DND-41 (cell line): ENCODE data around the gene CDHR2.

Source experiments
- ATAC-seq: fragments of 200-7000 bp; cut with Tn5 transposase; 3 replicates; pipeline ENCODE4 v1.9.1; 2021; ENCODE audit warnings: low read depth; ENCODE audit not compliant: insufficient read depth
- DNase-seq: peaks from one replicate; pipeline ENCODE4 v3.0.0-alpha.2; 2020
- H2AFZ ChIP-seq: 2 replicates; pipeline ENCODE4 v1.6.0; 2012; ENCODE audit warnings: low read depth, low read length
- H3K27ac ChIP-seq: 2 replicates; pipeline ENCODE4 v1.5.1; 2012; ENCODE audit warnings: low read length, inconsistent platforms
- H3K27me3 ChIP-seq: fragments of 200-600 bp; sonication (generic); 2 replicates; pipeline ENCODE4 v1.6.0; 2012; ENCODE audit warnings: low read length, mild to moderate bottlenecking, inconsistent platforms; ENCODE audit not compliant: insufficient read depth, poor library complexity
- H3K36me3 ChIP-seq: 2 replicates; pipeline ENCODE4 v1.5.1; 2012; ENCODE audit warnings: low read length, inconsistent platforms; ENCODE audit not compliant: insufficient read depth
- H3K4me1 ChIP-seq: 2 replicates; pipeline ENCODE4 v1.5.1; 2012; ENCODE audit warnings: mild to moderate bottlenecking, low read length; ENCODE audit not compliant: insufficient read depth
- H3K4me2 ChIP-seq: 2 replicates; pipeline ENCODE4 v1.6.0; 2012; ENCODE audit warnings: mild to moderate bottlenecking, moderate library complexity, low read length, inconsistent platforms; ENCODE audit not compliant: insufficient read depth
- H3K4me3 ChIP-seq, 2 experiments: fragments of 200-600 bp in 1 of 2; shearing (Covaris generic) in 1 of 2; 2 replicates each; pipeline ENCODE4 v1.5.1; 2012 to 2016; ENCODE audit warnings: inconsistent platforms in 2 of 2, low read length in 2 of 2, mild to moderate bottlenecking in 2 of 2, low read depth in 1 of 2, moderate library complexity in 1 of 2
- H3K79me2 ChIP-seq: 2 replicates; pipeline ENCODE4 v1.6.0; 2012; ENCODE audit warnings: low read length, inconsistent platforms; ENCODE audit not compliant: insufficient read depth
- H3K9ac ChIP-seq: 2 replicates; pipeline ENCODE4 v1.6.0; 2012; ENCODE audit warnings: low read depth, mild to moderate bottlenecking, inconsistent platforms, low read length, moderate library complexity
- H3K9me3 ChIP-seq: 2 replicates; pipeline ENCODE4 v1.5.1; 2012; ENCODE audit warnings: low read length, moderate library complexity, mild to moderate bottlenecking, inconsistent platforms; ENCODE audit not compliant: insufficient read depth, severe bottlenecking
- H4K20me1 ChIP-seq: 2 replicates; pipeline ENCODE4 v1.6.0; 2012; ENCODE audit warnings: low read length; ENCODE audit not compliant: insufficient read depth
- EZH2 ChIP-seq: IDR thresholded peaks from 3 replicates; pipeline ENCODE4 v1.6.1; 2012; ENCODE audit warnings: borderline replicate concordance, low read depth, mild to moderate bottlenecking, moderate library complexity, low read length, inconsistent platforms; ENCODE audit not compliant: severe bottlenecking
- TF ChIP-seq, protein P1 (sequence below): IDR thresholded peaks from 2 replicates; pipeline ENCODE4 v1.5.1; 2012; ENCODE audit warnings: borderline replicate concordance, low read length, moderate library complexity, mild to moderate bottlenecking; ENCODE audit not compliant: poor library complexity, severe bottlenecking; ENCODE audit errors: extremely low read depth

CDHR2 gene

DNA sequence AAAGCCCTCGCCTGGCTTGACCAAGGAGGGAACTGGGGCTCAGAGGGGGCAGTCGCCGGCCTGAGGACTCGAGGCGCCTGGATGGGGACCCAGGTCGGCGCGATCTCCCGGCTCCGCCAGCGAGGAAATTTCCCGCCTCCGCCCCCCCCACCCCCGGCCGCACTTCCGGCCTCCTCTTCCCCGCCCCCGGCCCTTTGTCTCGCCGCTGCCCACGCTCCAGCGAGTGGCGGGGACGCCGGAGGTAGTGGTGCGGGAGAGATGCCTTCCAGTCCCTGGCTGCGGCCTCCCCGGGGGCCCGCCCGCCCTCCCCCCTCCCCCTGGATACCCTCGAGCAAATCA, 61.3 kb downstream of the CDHR2 start:
- Histone ChIP-seq H3K79me2 (no peaks in the 10 kb centered on the region), H3K4me1 (no peaks in the 10 kb centered on the region), H3K4me2 (no peak overlapping the region), H3K27me3 (peaks cover 4% of the 10 kb centered on the region), H3K9me3 (no peaks in the 10 kb centered on the region), H4K20me1 (no peaks in the 10 kb centered on the region; the same call in 1 of the 2 replicates), H2AFZ (no peak overlapping the region), H3K27ac (no peak overlapping the region), H3K9ac (no peak overlapping the region), H3K4me3 (no peak overlapping the region), H3K36me3 (no peaks in the 10 kb centered on the region)
- ATAC-seq (no peak), DNase-seq (no peak)
- no peak for TF ChIP-seq EZH2
- TF ChIP-seq, protein P1, sequence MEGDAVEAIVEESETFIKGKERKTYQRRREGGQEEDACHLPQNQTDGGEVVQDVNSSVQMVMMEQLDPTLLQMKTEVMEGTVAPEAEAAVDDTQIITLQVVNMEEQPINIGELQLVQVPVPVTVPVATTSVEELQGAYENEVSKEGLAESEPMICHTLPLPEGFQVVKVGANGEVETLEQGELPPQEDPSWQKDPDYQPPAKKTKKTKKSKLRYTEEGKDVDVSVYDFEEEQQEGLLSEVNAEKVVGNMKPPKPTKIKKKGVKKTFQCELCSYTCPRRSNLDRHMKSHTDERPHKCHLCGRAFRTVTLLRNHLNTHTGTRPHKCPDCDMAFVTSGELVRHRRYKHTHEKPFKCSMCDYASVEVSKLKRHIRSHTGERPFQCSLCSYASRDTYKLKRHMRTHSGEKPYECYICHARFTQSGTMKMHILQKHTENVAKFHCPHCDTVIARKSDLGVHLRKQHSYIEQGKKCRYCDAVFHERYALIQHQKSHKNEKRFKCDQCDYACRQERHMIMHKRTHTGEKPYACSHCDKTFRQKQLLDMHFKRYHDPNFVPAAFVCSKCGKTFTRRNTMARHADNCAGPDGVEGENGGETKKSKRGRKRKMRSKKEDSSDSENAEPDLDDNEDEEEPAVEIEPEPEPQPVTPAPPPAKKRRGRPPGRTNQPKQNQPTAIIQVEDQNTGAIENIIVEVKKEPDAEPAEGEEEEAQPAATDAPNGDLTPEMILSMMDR: no peak

DNA sequence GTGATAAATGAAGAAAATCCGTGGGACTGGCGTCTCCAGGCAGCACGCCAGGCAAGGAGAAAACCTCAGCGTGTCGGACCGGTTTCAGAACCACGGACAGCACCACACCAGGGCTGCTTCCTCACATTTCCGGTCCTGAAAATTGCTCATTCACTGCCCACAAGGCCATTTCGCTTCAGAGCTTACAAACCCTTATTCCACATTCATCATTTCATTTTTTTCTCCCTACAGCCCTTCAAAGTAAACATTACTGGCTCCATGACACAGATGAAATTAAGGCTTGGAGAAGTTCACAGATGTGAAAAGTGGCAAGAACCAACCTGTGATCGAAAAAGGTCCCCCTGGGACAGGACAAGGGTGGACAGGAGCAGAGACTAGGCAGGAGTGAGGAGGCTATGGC, 62.3 kb downstream of the CDHR2 start:
- H3K4me1 ChIP-seq: no peaks in the 10 kb centered on the region
- no peak overlapping the region for H2AFZ ChIP-seq
- H3K4me3 ChIP-seq: no peak overlapping the region
- no peak overlapping the region for H3K27ac ChIP-seq
- peaks cover 4% of the 10 kb centered on the region for H3K27me3 ChIP-seq
- no peaks in the 10 kb centered on the region for H3K36me3 ChIP-seq
- H3K9me3 ChIP-seq: no peaks in the 10 kb centered on the region
- H3K9ac ChIP-seq: no peak overlapping the region
- no peaks in the 10 kb centered on the region for H3K79me2 ChIP-seq
- no peak overlapping the region for H3K4me2 ChIP-seq
- TF ChIP-seq, protein P1: no peak
- TF ChIP-seq EZH2: no peak
- peak; percentile 69 for DNase-seq
- no peaks in the 10 kb centered on the region; the same call in 1 of the 2 replicates for H4K20me1 ChIP-seq
- ATAC-seq: no peak

DNA sequence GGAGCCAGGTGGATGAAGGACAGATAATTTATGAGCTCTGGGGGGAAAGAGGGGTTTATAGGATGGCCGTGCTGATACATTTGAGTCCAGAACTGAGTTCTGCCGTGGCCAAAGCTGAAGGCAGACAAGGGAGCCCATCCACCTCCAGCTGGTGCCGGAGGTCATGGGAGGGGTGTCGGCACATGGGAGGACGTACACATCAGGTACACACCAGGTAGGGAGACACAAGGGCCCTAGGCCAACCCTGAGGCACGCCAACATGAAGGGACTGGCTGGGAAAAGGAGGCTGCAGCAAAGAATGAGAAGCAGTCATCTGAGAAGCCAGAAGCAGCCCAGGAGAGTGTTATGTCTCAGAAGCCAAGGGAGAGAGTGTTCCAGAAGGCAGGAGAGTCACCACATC, 62.9 kb downstream of the CDHR2 start:
- TF ChIP-seq, protein P1: no peak
- TF ChIP-seq EZH2: no peak
- Histone ChIP-seq H3K27me3 (peaks cover 4% of the 10 kb centered on the region), H3K79me2 (no peaks in the 10 kb centered on the region), H3K4me3 (no peak overlapping the region), H3K9me3 (no peaks in the 10 kb centered on the region), H4K20me1 (no peaks in the 10 kb centered on the region; the same call in 1 of the 2 replicates), H3K36me3 (no peaks in the 10 kb centered on the region), H3K9ac (no peak overlapping the region), H3K4me2 (no peak overlapping the region), H3K4me1 (no peaks in the 10 kb centered on the region), H2AFZ (no peak overlapping the region), H3K27ac (no peak overlapping the region)
- DNase-seq: no peak
- no peak for ATAC-seq

DNA sequence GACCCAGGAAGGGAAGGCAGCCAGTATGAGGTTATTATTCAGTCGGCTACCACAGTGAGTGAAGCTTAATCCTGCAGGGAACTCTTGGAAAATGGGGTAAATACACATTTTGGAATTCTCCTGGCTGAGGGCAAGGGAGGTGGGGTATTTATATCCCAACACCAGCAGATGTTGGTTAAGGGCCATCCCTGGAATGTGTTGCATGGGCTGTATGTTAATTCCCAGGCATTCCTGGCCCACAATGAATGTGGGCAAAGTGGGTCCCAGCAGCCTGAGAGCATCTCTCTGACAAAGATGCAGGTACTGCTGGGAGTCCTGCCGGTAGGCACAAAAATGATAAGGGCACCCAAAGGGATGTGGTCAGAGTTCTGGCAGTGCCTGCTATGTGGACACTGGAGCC, 63.7 kb downstream of the CDHR2 start:
- H3K9me3 ChIP-seq: no peaks in the 10 kb centered on the region
- no peak for TF ChIP-seq EZH2
- TF ChIP-seq, protein P1: no peak
- no peak overlapping the region for H3K27ac ChIP-seq
- H2AFZ ChIP-seq: no peak overlapping the region
- H3K79me2 ChIP-seq: no peaks in the 10 kb centered on the region
- no peak overlapping the region for H3K4me2 ChIP-seq
- H4K20me1 ChIP-seq: no peaks in the 10 kb centered on the region; the same call in 1 of the 2 replicates
- H3K27me3 ChIP-seq: peaks cover 4% of the 10 kb centered on the region
- no peak for ATAC-seq
- H3K4me1 ChIP-seq: no peaks in the 10 kb centered on the region
- no peak overlapping the region for H3K4me3 ChIP-seq
- no peaks in the 10 kb centered on the region for H3K36me3 ChIP-seq
- no peak for DNase-seq
- no peak overlapping the region for H3K9ac ChIP-seq
